Measurements from ENCODE around the gene USP21. TPM values are rescaled to one million over a fixed set of nuclear protein-coding genes. Genes with fewer than 3 reads are reported as not detected.
A peak's percentile ranks its signal among the peaks of the same experiment; 100 is the strongest.

USP21 gene
- total RNA-seq: 10 to 100 TPM; 18.7 to 37.0 (median 28.8) TPM

GRCh38 chr1:161159087-161159912, at the start of gene USP21:
TSS of gene USP21 (plus strand) at chr1:161159500. CDS start at chr1:161160641, 1,141 bp downstream.
- Histone ChIP-seq H3K4me1 (peaks cover 36% of the 10 kb centered on the region), H3K9me3 (no peaks in the 10 kb centered on the region), H3K27me3 (no peaks in the 10 kb centered on the region), H3K27ac (peak within 1 kb of the TSS; percentile 81), H3K4me3 (peak within 1 kb of the TSS; percentile 78), H3K36me3 (peaks cover 36% of the 10 kb centered on the region)
- peak; percentile 96 to 98 for DNase-seq (ENCODE audit: low spot score in 2 of 2)
- WGBS: 0% methylated on average over 28 of the region's 60 CpGs
- peak; percentile 35 to 46 for TF ChIP-seq CTCF (IDR thresholded peaks at IDR 0.05)
- no peak for TF ChIP-seq EP300 (IDR thresholded peaks at IDR 0.05)
- TF ChIP-seq POLR2A (IDR thresholded peaks at IDR 0.05): peak in 1 of 2 donors; percentile 29
- peak in 2 of 3 donors; percentile 66 to 70 for TF ChIP-seq POLR2AphosphoS5 (IDR thresholded peaks at IDR 0.05)

GRCh38 chr1:161111117-161111516, 48.2 kb upstream of the USP21 start:
- H3K36me3 ChIP-seq: peaks cover 14% of the 10 kb centered on the region
- H3K27ac ChIP-seq: no peak overlapping the region
- no peak overlapping the region for H3K4me3 ChIP-seq
- H3K9me3 ChIP-seq: no peaks in the 10 kb centered on the region
- H3K27me3 ChIP-seq: no peaks in the 10 kb centered on the region
- 98% methylated on average over 3 of the region's 3 CpGs for WGBS
- no peak for DNase-seq (ENCODE audit: low spot score in 2 of 2)
- TF ChIP-seq POLR2AphosphoS5 (IDR thresholded peaks at IDR 0.05): no peak
- no peak for TF ChIP-seq CTCF (IDR thresholded peaks at IDR 0.05)
- TF ChIP-seq POLR2A (IDR thresholded peaks at IDR 0.05): no peak
- no peak for TF ChIP-seq EP300 (IDR thresholded peaks at IDR 0.05)
- H3K4me1 ChIP-seq: peaks cover 17% of the 10 kb centered on the region

GRCh38 chr1:161111527-161111926, 47.8 kb upstream of the USP21 start:
- Histone ChIP-seq H3K36me3 (peaks cover 14% of the 10 kb centered on the region), H3K4me1 (peaks cover 21% of the 10 kb centered on the region), H3K4me3 (no peak overlapping the region), H3K9me3 (no peaks in the 10 kb centered on the region), H3K27ac (no peak overlapping the region), H3K27me3 (no peaks in the 10 kb centered on the region)
- TF ChIP-seq CTCF (IDR thresholded peaks at IDR 0.05) (no peak), EP300 (IDR thresholded peaks at IDR 0.05) (no peak), POLR2AphosphoS5 (IDR thresholded peaks at IDR 0.05) (no peak), POLR2A (IDR thresholded peaks at IDR 0.05) (no peak)
- WGBS: 87% methylated on average over 2 of the region's 2 CpGs
- no peak for DNase-seq (ENCODE audit: low spot score in 2 of 2)

GRCh38 chr1:161113915-161114314, 45.4 kb upstream of the USP21 start:
- H3K27ac ChIP-seq: no peak overlapping the region
- 89% methylated on average over 1 of the region's 1 CpG for WGBS
- no peak for TF ChIP-seq POLR2AphosphoS5 (IDR thresholded peaks at IDR 0.05)
- no peak for TF ChIP-seq POLR2A (IDR thresholded peaks at IDR 0.05)
- TF ChIP-seq CTCF (IDR thresholded peaks at IDR 0.05): no peak
- no peak for TF ChIP-seq EP300 (IDR thresholded peaks at IDR 0.05)
- peaks cover 36% of the 10 kb centered on the region for H3K4me1 ChIP-seq
- DNase-seq (ENCODE audit: low spot score in 2 of 2): no peak
- H3K4me3 ChIP-seq: no peak overlapping the region
- H3K36me3 ChIP-seq: peaks cover 14% of the 10 kb centered on the region
- no peaks in the 10 kb centered on the region for H3K9me3 ChIP-seq
- H3K27me3 ChIP-seq: no peaks in the 10 kb centered on the region

- WGBS: 79% methylated on average over 2 of the region's 2 CpGs
- no peaks in the 10 kb centered on the region for H3K27me3 ChIP-seq
- H3K4me1 ChIP-seq: peaks cover 42% of the 10 kb centered on the region
- no peak overlapping the region for H3K4me3 ChIP-seq
- no peak for TF ChIP-seq POLR2AphosphoS5 (IDR thresholded peaks at IDR 0.05)
- no peak for TF ChIP-seq CTCF (IDR thresholded peaks at IDR 0.05)
- no peak for TF ChIP-seq EP300 (IDR thresholded peaks at IDR 0.05)
- no peak overlapping the region for H3K27ac ChIP-seq
- no peaks in the 10 kb centered on the region for H3K9me3 ChIP-seq
- no peak for DNase-seq (ENCODE audit: low spot score in 2 of 2)
- H3K36me3 ChIP-seq: peaks cover 11% of the 10 kb centered on the region
Measured at GRCh38 chr1:161114556-161114955, 44.7 kb upstream of the USP21 start.
